ENCODE data around the gene CTRB2.

Gene CTRB2

DNA sequence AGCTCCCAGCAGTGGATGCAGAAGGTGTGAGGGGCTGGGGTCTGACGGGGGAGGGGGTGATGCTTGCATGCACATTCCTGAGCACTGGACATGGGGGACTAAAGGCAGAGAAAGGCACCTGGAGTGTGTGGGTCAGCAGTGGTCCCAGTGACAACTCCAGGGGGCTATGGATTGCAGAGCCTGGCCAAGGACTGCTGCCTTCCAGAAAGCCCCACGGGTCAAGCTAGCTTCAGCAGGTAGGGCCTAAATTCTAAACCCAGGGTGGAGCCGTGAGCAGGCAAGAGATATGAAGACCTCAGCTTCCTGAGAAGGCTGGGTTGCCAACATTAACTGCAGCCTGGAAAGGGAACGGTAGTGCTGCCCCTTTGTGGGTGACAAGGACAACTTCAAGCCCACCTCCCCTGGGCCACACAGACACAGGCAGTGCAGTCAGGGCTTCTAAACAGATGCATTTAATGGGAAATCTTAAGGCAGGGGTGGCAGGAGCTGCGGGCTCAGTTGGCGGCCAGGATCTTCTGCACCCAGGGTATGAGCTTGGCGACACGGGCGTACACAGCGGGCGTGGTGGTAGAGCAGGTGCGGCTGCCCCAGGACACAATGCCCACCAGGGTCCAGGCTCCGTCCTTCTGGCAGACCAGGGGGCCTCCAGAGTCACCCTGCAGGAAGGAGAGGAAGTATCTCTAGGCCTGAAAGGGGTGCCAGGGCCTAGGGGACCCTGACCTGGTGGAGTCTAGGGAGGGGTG is 3.1 kb downstream of the CTRB2 start:
- no peak for DNase-seq

DNA sequence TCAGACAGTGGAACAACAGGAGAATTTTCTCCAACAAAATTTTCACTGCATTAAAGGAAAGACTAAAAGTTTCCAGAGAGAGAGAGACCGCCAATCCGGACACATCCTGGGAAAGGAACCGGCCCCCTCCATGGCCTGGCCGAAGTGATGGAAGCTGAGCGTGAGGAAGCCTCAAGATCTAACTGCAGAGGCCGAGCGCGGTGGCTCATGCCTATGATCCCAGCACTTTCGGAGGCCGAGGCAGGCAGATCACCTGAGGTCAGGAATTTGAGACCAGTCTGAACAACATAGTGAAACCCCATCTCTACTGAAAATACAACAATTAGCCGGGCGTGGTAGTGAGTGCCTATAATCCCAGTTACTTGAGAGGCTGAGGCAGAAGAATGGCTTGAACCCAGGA is 3.9 kb downstream of the CTRB2 start:
- DNase-seq: no peak

DNA sequence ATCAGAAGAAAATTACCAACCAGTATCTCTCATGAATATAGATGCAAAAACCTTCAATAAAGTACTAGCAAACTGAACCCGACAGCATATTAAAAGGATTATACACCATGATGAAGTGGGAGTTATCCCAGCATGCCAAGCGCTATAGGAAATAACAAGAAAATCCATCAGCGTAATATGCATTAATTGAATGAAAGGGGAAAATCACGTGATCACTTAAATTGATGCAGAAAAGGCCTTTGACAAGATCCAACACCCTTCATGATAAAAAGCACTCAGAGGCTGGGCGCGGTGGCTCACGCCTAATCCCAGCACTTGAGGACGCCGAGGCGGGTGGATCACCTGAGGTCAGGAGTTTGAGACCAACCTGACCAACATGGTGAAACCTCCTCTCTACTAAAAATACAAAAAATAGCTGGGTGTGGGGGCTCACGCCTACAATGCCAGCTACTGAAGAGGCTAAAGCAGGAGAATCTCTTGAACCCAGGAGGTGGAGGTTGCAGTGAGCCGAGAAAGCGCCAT is 4.8 kb downstream of the CTRB2 start:
- no peak for DNase-seq

DNA sequence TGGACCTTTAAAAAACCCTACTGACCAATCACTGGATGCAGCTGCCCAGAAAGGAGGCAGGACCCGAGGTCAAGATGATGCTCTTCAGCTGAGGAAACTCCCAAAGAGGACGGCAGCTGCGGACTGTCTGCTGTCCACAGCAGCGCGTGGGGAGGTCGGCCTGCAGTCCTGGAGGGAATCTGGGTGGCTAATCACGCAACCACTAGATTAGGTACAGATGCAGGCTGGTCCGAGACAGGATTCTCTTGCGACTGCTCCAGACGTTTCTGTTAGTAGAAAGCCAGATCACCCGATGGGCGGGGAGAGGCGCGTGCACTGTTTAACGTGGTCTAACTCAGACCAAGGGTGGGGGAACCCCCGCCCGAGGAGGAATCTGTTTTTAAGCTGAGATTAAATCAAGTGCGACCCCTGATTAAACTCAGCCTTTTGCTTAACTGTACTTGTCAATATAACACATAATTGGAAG is 8.8 kb downstream of the CTRB2 start:
- DNase-seq: no peak

DNA sequence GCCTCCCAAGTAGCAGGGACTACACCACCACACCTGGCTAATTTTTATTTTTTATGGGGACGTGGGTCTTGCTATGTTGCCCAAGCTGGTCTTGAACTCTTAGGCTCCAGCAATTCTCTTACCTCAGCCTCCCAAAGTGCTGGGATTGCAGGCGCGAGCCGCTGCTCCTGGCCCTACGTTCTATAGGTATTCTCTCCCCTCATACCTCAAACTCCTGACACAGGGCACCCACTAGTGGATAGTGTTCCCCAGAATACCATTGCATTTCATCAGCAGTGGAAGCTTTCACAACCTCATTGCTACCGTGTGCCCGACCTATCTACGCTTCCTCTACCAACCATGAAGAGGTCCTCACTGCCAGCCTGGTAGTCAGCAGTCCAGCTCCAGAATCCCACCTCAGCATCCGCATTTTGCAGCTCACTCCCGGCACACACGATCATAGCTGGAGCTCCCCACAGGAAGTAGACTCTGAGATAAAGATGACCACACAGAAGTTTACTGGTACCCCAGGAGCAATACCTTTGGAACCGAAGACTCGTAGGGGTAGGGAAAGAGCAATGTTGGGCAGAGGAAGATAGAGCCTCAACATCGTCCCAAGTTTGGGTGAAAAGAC is 9.3 kb downstream of the CTRB2 start:
- no peak for DNase-seq

DNA sequence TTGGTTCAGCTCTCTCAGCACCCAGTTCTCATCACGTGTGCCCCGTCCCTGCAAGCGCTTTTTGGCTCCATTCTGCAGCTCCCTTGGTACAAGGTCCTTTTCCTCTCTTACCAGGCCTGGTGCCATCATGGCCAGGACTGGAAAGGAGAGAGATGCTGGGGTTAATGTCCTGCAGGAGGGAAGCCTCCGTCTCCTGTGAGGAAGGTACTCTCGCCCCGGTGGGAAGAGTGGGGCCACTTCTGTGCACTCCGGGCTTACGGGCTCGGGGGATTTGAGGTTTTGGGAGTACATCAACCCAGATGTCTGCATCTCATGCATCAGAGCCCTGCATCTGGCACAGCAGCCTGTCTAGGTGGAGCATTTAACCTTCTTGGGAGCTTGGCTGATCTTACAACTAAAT is 10.1 kb downstream of the CTRB2 start:
- DNase-seq: no peak

DNA sequence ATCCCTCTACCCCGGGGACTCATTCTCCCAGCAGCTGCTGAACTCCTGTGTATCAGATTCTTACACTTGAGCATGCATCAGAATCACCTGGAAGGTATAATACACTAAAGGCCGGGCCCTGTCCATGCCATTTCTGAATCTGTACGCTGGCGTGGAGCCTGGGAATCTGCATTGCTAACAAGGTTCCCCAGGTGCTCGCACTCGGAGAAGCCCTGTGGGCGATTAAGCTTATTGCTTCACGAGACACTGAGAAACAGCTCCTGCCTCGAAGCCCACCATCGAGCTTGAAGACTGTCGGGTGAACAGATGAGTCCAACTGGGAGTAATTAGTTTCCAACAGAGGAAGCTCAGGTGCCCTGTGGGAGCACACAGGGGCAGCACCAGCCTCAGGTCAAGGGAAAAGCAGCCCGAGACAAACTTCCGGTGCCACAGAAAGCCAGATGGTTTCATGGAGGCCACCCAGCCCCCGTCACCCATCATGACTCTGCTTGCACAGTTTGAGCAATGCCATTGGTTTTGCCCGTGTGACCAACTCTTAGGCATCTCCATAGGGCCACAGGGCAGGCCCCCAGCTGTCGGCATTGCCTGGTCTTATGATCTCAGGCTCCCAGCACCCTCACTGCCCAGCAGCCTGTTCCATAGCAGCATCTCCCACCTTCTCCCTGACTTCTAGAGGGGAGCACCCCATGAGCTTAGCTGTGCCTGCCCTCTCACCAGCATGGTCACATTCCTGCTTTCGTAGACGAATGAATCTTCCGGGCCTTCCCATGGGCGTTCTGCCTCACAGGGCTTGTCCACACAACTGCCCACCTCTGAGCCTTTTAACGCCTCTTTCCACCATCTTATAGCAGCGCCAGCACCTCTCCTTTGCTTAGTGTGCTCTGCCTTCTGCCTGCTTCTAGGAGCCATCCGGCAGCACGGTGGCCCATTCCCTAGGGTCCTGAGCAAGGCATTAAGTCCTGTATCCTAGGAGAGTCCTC is 10.9 kb downstream of the CTRB2 start:
- no peak for DNase-seq

DNA sequence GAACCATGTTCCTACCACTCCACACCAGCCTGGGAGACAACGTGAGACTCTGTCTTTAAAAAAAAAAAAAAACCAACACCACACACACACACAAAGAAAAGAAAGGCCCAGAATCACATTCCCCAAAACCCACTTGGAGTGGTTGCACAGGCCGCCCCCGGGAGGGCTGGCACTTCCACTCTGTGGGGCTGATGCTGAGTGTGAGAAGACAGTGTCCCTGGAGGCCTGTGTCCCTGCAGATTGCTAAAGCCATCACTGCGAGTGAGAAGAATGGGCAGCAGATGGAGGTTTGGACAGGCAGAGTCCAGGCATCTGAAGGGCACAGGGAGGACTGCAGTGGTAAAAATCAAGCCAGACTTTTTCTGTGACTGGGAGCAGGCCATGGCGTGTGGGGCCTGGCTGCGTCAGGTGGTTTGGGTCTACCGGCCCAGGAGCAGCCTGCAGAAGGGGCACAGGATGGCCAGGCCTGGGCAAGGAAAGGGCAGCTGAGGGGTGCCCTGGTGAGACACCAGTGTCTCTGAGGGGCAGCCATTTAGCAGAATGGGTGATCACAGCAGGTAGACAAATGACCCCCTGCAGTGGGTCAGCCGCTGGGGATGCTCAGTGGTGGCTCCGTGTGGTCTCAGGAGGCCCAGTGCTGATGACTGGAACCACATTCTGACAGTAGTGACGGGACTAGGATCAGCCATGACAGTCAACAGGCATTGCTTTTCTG is 13.1 kb downstream of the CTRB2 start:
- no peak for DNase-seq

DNA sequence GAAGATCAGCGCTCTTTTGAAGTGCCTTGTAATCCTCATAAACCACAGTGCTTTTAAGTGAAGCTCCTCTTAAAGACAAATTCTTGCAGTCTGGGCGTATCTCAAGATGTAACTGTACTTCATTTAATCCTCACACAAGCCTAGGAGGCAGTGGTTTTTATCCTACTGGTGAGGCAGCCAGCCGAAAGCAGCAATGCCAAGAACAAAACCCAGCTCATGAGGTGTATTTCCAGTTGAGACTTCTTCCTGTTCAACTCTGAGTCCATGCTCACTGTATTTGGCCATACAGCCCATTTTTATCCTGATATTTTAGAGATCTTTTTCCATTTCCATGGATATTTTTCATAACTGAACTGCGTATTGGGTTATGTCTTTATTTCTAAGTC is 13.7 kb downstream of the CTRB2 start:
- DNase-seq: no peak

DNA sequence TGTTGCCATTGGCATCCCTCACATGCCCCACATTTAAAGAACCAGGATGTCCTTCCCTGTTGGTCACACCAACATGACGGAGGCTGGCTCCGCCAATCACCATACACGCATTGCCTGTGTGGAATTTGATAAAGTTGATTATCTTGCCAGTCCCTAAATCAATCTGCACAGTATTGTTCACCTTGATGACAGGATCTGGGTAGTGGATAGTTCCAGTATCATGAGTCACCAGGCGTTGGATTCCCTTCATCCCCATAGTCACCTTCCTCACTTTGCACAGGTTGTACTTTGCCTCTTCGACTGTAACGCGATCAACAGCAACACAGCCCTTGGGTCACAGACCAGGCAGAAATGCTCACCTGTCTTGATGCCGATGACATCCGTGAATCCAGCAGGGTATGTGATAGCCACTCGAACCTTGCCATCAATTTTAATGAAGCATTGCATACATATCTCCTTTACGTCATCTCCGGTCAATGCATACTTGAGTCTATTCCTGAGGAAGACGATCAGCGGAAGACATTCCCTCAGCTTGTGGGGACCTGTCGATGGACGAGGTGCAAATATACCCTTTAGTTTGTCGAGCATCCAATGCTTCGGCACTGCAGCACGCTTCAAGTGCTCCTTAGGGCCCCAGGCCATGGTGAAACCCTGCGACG is 14.2 kb downstream of the CTRB2 start:
- no peak for DNase-seq

DNA sequence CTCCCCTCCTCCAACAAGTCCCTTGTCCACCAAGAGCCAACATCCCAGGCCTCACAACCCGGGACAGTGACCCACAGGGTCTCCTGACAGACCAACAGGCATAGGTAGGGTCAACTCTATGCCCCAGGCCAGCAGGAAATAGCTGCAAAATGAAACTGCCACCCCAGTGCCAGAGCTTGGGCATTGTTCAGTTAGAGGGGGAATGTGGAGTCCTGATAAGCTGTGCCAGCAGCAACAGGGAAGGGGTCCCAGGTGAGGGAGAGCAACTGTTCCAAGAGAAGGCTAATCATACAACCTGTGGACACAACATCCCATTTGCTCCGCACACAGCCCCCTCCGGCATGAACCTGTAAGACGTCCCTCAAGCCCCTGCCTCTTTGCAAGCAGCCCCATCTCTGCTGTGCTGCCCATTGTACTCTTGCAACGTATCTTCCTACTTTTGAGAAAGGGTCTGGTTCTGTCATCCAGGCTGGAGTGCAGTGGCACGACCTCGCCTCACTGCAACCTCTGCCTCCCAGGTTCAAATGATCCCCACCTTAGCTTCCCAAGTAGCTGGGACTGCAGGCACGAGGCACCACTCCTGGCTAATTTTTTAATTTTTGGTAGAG is 17.2 kb downstream of the CTRB2 start:
- no peak for DNase-seq

DNA sequence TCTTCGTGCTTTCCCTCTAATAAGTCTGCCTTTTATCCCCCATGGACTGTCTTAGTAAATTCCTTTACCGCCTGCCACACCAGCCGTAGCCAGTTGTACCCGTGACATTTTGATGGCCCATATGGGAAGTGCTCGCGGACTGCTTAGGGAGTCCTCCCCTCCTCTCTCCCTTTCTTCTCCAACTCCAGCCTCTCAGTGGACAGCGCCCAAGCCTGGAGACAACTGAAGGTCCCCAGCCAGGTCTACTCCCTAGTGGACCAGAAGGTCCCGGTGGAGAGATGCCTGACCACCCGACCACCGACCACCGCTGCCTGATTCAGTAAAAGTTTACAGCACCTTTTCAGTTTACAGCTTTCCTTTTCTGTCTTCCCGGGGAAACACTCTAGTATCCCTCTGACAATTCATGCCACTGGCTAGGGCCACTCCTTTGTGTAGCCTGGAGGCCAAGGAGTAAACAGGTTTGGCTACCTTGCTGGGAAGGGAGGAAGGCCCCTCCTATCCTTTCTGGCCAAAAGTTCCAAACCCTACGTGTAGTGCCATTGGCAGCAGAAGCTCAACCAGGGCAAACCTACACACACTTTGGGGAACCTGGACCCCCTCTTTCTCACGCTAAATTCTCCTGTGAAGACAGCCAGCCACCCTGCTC is 18.0 kb downstream of the CTRB2 start:
- no peak for DNase-seq

DNA sequence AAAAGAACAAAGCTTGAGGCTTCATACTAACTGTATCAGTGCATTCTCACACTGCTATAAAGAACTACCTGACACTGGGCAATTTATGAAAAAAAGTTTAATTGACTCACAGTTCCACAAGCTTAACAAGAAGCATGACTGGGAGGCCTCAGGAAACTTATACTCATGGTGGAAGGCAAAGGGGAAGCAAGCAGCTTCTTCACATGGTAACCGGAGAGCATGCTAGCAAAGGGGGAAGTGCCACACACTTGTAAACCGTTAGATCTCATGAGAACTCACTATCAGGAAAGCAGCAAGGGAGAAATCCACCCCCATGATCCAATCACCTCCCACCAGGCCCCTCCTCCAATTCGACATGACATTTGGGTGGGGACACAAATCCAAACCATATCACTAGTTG is 25.3 kb downstream of the CTRB2 start:
- DNase-seq: no peak

DNA sequence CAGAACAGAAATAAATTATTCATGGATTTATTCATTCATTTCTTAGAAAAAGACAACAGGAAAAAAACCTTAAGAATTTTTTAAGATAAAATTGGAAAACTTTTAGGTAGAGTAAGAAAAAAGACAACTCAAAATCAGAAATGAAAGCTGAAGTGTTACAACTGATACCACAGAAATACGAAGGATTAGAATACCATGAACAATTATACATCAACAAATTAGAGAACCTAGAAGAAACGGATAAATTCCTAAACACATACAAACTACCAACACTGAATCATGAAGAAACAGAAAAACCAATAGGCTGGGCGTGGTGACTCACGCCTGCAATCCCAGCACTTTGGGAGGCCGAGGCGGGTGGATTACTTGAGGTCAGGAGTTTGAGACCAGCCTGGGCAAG is 27.8 kb downstream of the CTRB2 start:
- DNase-seq: no peak

DNA sequence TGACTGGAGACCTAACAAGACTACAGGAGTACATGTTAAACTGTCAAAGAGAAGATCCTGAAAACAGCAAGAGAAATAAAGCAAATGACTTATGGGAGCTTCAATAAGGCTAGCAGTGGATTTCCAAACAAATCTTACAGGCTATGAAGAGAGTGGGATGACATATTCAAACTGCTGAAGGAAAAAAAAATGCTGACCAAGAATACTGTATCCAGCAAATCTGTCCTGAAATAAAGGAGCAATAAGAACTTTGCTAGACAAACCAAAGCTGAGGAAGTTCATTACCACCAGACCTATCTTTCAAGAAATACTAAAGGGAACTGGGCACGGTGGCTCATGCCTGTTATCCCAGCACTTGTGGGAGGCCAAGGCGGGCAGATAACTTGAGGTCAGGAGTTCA is 30.0 kb downstream of the CTRB2 start:
- no peak for DNase-seq

DNA sequence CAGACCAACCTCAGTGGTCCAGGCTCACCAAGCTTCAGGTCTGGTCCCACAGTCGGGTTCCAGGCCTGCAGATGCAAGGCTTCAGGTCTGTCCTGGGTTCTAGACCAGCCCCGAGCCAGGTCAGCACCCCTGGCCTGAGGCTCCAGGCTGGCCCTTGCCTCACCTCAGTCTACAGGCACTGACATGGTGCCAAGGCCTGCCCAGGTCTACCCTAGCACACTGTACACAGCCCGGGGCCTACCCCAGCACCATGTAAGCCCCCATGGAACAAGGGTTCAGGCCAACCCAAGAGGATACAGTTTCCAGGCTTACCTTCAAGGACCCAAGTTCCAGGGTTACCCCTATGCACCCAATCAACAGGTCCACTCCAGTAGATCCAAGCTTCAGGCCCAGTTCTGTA is 31.9 kb downstream of the CTRB2 start:
- no peak for DNase-seq

DNA sequence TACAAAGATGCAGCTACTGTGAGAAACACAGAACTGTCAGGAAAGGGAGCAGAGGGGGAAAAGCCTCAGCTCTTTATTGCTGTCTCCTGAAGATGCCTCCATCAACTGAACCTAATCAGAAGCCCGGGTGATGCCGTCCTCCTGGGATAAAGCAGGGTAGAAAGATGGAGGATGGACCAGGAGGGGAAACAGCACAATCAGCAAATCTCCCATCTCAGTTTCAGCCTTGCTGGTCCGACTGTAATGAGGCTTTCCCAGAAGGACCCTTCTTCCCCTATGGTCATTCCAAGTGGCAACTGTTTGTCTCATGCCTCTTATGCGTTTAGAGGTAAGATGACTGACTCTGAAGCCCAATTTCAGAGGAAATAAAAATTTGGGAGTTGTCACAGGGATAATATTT is 34.4 kb downstream of the CTRB2 start:
- no peak for DNase-seq

DNA sequence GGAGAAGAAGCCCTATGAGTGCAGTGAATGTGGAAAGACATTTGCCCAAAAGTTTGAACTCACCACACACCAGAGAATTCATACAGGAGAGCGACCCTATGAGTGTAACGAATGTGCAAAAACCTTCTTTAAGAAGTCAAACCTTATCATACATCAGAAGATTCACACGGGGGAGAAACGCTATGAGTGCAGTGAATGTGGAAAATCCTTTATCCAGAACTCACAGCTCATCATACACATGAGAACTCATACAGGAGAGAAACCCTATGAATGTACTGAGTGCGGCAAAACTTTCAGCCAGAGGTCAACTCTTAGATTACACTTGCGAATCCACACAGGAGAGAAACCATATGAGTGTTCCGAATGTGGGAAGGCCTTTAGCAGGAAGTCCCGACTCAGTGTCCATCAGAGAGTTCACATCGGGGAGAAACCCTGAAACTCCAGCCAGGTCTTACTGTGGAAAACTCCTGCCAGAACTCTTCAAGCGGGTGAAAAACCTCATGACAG is 37.0 kb downstream of the CTRB2 start:
- no peak for DNase-seq

DNA sequence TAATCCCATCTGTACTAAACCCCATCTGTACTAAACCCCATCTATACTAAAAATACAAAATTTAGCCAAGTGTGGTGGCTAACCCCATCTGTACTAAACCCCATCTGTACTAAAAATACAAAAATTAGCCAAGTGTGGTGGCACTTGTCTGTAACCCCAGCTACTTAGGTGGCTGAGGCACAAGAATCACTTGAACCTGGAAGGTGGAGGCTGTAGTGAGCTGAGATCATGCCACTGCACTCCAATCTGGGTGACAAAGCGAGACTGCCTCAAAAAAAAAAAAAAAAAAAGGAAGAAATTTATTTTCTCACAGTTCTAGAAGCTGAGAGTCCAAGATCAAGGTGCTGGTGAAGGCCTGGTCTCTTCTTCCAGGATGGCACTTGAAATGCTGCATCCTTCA is 46.6 kb downstream of the CTRB2 start:
- no peak for DNase-seq
